ENCODE measurements around the gene LRMDA.

GRCh38 chr10:75446508-75446907, 15.1 kb downstream of the LRMDA start:
- TF ChIP-seq CTCF (IDR thresholded peaks at IDR 0.05) (no peak), POLR2A (IDR thresholded peaks at IDR 0.05) (no peak)
